GM12892 (cell line): Measurements from ENCODE around the gene RBM39.
"Not testable (repeated sequence)": the region's sequence is repeated elsewhere in the genome, so short reads cannot be mapped to it uniquely, and the experiment has no call there.

Experiments
- POLR2A ChIP-seq: IDR thresholded peaks from 2 replicates; pipeline ENCODE4 v1.6.1; 2011; ENCODE audit warnings: low read depth, low read length, control low read depth
- POLR2AphosphoS5 ChIP-seq: IDR thresholded peaks from 2 replicates; pipeline ENCODE4 v1.6.1; 2011; ENCODE audit warnings: low read depth, low read length, control low read depth

- not testable (repeated sequence) for TF ChIP-seq POLR2A
- TF ChIP-seq POLR2AphosphoS5: 0 out of 2 replicates have a peak, but pooled peaks have one; percentile 25
Observed at GRCh38 chr20:35718321-35718720, 23.7 kb downstream of the RBM39 start.
